GM19468 (cell line): ENCODE data around the gene CSF2.
A peak's percentile ranks its signal among the peaks of the same experiment; 100 is the strongest.

Experiments
- ATAC-seq: cut with Tn5 transposase; IDR thresholded peaks from one replicate; pipeline ENCODE4 v1.9.1; 2021; ENCODE audit warnings: mild to moderate bottlenecking, moderate library complexity, moderate number of reproducible peaks; ENCODE audit not compliant: unreplicated experiment; ENCODE audit errors: extremely low read depth

CSF2 gene

GRCh38 chr5:132054031-132054696 lies 19.4 kb upstream of the CSF2 start:
- ATAC-seq = no peak

GRCh38 chr5:132054697-132055440 lies 18.7 kb upstream of the CSF2 start:
- no peak for ATAC-seq

DNA sequence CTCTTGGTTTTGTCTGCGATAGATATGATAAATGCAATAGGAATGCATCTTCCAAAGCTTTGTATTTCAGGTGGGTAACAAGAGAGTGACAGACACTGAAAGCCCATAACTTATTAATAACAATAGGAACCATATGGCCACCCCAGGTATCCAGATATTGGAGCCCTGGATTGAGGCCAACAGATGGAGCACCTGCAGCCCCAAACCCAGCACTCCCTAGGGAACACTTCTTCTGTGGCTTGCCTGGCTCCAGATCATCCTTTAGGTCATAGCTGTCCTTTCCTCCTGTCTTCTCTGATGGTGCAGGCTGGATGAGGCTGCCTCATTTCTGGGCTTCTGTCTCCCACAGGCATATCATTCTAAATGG lies 18.2 kb upstream of the CSF2 start:
- ATAC-seq = no peak

GRCh38 chr5:132055808-132056609 lies 17.6 kb upstream of the CSF2 start:
- ATAC-seq = no peak

GRCh38 chr5:132056610-132057497 lies 16.7 kb upstream of the CSF2 start:
- no peak for ATAC-seq

DNA sequence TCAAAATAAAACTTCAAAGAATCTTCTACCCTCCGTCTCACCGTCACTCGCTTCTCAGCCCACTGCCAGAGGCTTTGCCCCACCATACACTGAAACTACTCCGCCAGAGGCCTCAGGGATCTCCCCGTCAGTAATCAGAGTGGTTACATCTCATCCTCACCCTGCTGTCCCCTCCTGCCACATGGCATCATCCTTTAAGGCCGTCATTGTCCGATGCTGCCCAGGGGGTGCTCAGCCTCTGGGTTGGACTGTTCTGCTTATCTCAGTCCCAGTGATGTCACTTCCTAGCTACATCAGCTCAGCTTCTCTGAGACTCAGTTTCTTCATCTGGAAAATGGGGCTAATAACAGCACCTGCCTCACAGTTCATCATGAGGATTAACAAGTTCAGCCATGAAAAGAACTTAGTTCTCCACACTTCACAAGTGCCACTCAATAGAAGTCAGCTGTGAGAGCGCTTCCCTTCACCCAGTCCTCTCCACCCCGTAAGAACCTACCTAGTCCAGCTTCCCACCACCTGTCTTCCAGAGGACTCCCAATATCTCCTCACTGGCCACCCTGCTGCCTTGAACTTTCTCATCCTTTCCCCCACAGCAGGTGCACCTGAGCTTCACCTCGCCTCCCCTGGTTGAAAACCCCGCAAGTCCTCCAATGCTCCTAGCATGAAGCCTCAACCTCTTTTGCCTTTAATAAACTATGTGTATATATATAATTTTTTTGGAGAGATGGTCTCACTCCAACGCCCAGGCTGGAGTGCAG lies 15.9 kb upstream of the CSF2 start:
- no peak for ATAC-seq

- no peak for ATAC-seq
These were observed 14.9 kb upstream of the CSF2 start for GRCh38 chr5:132058646-132059042.

GRCh38 chr5:132059043-132059695 lies 14.4 kb upstream of the CSF2 start:
- ATAC-seq = no peak

DNA sequence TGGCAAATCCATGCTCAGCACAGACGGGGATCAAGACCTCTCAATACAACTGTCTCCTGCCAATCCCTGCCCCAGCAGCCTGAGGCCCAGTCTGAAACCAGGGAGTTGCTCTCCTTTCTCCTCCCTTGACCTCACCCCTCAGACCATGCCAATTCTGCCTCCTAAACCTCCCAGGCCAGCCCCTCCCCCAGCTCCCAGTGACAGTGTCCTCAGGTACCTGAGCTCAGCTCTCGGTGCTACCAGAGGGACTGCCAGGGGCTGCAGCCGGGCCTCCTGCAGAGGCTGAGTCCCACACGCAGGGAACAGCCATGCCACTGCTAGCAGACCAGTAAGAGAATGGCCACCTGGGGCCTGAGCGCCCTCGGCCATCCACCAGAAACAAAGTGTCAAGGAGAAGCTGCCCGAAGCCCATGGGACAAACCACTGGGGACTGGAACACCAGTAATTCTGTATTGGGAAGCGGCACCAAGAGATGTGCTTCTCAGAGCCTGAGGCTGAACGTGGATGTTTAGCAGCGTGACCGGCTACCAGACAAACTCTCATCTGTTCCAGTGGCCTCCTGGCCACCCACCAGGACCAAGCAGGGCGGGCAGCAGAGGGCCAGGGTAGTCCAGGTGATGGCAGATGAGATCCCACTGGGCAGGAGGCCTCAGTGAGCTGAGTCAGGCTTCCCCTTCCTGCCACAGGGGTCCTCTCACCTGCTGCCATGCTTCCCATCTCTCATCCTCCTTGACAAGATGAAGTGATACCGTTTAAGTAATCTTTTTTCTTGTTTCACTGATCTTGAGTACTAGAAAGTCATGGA lies 13.7 kb upstream of the CSF2 start:
- ATAC-seq = no peak

DNA sequence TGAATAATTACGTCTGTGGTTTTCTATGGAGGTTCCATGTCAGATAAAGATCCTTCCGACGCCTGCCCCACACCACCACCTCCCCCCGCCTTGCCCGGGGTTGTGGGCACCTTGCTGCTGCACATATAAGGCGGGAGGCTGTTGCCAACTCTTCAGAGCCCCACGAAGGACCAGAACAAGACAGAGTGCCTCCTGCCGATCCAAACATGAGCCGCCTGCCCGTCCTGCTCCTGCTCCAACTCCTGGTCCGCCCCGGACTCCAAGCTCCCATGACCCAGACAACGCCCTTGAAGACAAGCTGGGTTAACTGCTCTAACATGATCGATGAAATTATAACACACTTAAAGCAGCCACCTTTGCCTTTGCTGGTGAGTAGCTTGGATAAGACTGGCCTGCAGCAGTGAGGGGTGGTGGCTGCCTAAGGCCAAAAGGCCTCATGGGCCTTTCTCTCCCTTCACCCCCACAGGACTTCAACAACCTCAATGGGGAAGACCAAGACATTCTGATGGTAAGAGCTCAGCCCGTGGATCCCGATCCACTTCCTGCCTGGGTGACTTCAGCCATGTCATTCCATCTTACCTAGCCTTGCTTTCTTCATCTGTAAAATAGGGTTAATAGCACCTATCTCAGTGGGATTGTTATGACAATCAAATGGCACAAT lies 13.0 kb upstream of the CSF2 start, which contains the start of gene IL3:
Gene IL3 (plus strand): TSS at position 155 of the 661 bp plus-strand sequence. CDS start 52 bp downstream, at position 207.
- no peak for ATAC-seq

- no peak for ATAC-seq
These were observed 10.3 kb upstream of the CSF2 start for GRCh38 chr5:132063090-132063911.

DNA sequence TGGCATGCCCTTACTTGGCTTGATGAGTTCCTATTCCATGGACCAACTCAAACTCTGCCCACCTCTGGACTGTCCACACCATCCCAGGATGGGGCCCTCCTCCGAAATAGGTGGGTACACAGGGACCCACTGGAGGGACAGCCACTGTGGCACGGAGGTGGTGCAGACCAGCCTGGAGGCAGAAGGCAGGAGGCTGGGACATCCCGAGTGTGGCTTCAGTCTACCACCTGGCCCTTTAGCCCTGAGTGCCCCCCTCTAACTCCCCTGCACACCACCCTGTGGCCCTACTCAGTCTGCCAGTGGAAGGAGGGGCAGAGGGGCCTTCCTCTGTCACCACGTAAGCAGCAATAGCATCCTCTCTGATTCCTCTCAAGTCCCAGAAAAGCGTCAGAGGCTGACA lies 9.4 kb upstream of the CSF2 start:
- no peak for ATAC-seq

DNA sequence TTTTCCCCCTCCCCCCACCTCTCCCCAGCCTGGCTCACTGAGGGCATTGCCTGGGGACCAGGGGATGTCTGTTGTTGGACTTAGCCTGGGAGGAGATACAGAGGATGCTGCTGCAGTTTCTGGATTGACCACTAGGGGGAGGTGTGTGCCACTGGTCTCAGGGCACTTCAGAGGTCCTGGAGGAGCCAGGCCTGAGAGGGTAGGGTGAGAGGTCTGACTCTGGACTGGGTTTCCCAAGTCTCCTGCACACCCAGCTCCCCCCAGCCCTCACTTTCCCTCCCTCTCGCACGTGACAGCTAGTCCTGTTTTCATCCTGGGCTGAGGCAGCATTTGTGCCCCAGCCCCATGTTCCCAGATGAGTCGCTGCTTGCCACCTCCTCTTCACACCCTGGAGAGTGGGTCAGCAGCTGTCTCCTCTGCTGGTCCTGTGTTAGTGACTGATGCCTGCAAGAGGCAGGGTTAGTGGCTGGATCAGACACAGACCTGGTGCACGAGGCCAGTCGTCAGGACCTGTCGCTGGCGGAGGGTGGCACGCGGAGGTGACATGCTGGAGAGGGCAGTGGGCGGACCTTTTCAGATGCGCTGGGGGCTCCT lies 8.8 kb upstream of the CSF2 start:
- peak; percentile 44 for ATAC-seq

- ATAC-seq = no peak
These were observed 8.1 kb upstream of the CSF2 start for GRCh38 chr5:132065351-132065937.

- no peak for ATAC-seq
These were observed 7.5 kb upstream of the CSF2 start for GRCh38 chr5:132065951-132066701.
